ENCODE measurements around the gene FBXL7. TPM values are rescaled to one million over a fixed set of nuclear protein-coding genes. Genes with fewer than 3 reads are reported as not detected.

FBXL7 gene
- total RNA-seq, 8 experiments from 2014 or later: 2.9 to 12.8 (median 5.8) TPM

DNA sequence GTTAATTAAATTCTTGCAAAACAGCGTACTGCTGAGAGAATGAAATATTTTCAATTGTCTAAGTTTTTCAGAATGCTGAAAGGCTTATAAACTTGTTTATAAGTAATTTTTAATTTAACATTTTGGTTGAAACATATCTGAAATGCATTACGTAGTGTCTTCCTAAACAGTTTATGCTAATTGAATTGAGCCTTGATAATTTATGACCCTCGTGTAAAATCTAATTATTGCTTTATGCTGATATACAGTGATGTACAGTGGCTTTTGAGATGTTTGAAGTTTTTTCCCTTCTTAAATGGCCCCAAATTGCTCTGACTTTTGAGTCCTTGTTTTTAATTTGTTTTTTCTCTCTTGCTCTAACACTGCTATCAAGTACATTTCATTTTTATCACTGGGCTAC is 262.7 kb downstream of the FBXL7 start:
- in situ Hi-C loops (cut with MboI; ENCODE audit: low pct_unique_long_range_greater_than_20kb in 2 of 9, low sequenced_read_pairs in 9 of 9, unreplicated experiment in 9 of 9): no loop called here
- 19 to 100% (median 78%) methylated on average over 1 to 3 of the region's 3 CpGs; no CpG with 5 or more reads in 1 of the 10 experiments for WGBS, 10 experiments
- Histone ChIP-seq H3K27ac (no peak overlapping the region), H3K4me1 (replicated peaks in 1 of 2) (no peaks in the 10 kb centered on the region), H3K4me3 (no peak overlapping the region)
- peak in 1 of 8 experiments; percentile 25 for ATAC-seq (replicated peaks in 6 of 8)

DNA sequence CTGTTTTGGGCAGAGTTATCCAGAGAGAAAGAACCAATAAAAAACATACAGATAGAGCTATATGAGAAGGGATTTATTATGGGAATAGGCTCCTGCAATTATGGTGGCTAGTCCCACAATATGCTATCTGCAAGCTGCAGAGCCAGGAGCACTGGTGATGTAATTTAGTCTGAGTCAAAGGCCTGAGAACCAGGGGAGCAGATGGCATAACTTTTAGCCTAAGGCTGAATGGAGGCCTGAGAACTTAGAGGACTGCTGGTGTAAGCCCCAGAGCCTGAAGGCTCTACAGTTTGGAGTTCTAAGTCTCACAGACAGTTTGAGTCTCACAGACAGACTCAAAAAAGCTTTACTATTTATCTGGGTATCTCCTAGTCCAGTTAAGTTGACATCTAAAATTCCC is 263.8 kb downstream of the FBXL7 start:
- Histone ChIP-seq H3K4me1 (replicated peaks in 1 of 2) (no peaks in the 10 kb centered on the region), H3K27ac (no peak overlapping the region), H3K4me3 (no peak overlapping the region)
- ATAC-seq (replicated peaks in 6 of 8): peak in 3 of 8 experiments; percentile 22 to 79 (median 31)
- in situ Hi-C loops (cut with MboI; ENCODE audit: low pct_unique_long_range_greater_than_20kb in 2 of 9, low sequenced_read_pairs in 9 of 9, unreplicated experiment in 9 of 9): no loop called here

DNA sequence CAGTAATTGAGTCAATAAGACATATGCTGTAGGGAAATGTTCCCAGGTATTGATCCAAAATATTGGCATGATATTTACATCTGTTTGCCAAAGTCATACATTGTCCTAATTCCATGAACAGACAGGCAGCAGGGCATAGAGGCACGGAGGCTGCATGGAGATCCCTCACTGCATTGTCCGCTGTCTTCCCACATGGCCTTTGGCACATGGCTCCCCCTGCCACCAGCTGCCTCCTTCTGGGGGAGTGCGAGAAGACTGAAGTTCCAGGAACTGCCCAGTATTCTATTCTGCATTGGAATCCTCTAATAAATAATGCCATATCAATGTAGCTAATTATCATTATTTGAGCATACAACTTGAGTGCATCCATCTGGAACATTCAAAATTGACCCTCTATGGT is 269.0 kb downstream of the FBXL7 start:
- 67 to 100% (median 96%) methylated on average over 1 to 2 of the region's 3 CpGs; no CpG with 5 or more reads in 4 of the 10 experiments for WGBS, 10 experiments
- peak in 1 of 8 experiments; percentile 47 for ATAC-seq (replicated peaks in 6 of 8)
- no peaks in the 10 kb centered on the region for H3K4me1 ChIP-seq (replicated peaks in 1 of 2)
- in situ Hi-C loops (cut with MboI; ENCODE audit: low pct_unique_long_range_greater_than_20kb in 2 of 9, low sequenced_read_pairs in 9 of 9, unreplicated experiment in 9 of 9): no loop called here
- no peak overlapping the region for H3K4me3 ChIP-seq
- no peak overlapping the region for H3K27ac ChIP-seq

DNA sequence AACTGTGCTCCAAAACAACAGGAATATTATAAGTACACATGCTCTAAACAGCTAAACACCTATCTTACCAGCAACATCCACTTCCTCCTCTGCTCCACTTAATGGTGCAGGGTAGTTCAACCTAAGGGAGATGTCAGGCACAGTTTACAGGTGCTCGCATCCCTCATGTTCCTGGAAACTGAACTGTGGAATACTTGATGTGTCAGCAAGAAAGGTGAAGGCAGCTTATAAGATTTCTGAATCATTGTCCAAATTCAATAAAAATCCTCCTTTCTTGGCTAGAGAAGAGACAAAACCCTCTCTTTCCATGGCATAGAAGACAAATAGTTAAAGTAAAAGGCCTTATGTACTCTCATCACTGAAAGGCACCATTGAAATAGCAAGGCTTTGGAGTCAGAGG is 272.2 kb downstream of the FBXL7 start:
- Histone ChIP-seq H3K4me3 (no peak overlapping the region), H3K4me1 (replicated peaks in 1 of 2) (no peaks in the 10 kb centered on the region), H3K27ac (no peak overlapping the region)
- no peak for ATAC-seq (replicated peaks in 6 of 8)
- 80 to 100% (median 100%) methylated on average over 1 of the region's 1 CpG; no CpG with 5 or more reads in 5 of the 10 experiments for WGBS, 10 experiments
- in situ Hi-C loops (cut with MboI; ENCODE audit: low pct_unique_long_range_greater_than_20kb in 2 of 9, low sequenced_read_pairs in 9 of 9, unreplicated experiment in 9 of 9): no loop called here

DNA sequence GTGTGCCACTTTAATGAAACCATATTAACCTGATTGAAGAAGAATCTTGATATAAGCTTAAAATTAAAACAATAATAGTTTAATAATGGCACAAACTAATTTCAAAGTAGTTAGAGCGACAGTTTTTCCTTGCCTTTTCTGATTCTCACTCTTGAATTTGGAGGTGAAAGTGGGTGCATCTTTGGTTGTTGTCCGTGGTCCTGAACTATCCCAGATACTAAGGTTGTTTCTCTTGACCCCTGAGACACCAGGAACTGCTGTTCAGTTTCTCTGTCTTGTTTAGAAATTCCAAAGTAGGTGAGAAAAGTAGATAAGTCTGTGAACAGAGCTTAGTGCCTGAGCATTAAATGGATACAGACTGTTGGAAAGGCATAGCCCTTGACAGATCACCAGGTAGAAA is 274.7 kb downstream of the FBXL7 start:
- Histone ChIP-seq H3K27ac (no peak overlapping the region), H3K4me1 (replicated peaks in 1 of 2) (no peaks in the 10 kb centered on the region), H3K4me3 (no peak overlapping the region)
- in situ Hi-C loops (cut with MboI; ENCODE audit: low pct_unique_long_range_greater_than_20kb in 2 of 9, low sequenced_read_pairs in 9 of 9, unreplicated experiment in 9 of 9): loop anchor here in 3 of 9 experiments (25.0 kb wide), 2 partner anchors 262 to 312 kb away; partner anchors contain the start of gene FBXL7 (in 1 of the 3)
- no peak for ATAC-seq (replicated peaks in 6 of 8)
- 17 to 100% (median 83%) methylated on average over 1 to 2 of the region's 2 CpGs; no CpG with 5 or more reads in 3 of the 10 experiments for WGBS, 10 experiments

DNA sequence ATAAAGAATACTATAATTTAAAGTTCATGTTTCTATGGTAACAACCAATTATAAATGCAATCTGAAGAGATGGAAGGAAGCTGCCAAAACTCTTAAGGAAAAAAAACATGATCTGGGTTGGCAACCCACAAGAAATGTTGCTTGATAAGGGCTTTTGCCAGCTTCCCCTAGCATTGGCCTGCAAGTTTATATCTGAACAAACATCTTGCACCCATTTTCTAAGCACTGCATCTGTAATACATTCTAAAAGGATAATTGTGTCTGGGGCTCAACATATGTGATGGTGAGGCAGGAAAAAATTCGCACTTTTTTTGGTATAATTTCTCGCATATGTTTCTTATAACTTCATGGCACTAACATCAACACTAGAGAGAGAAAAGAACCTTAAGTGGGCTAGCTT is 276.4 kb downstream of the FBXL7 start:
- no peak for ATAC-seq (replicated peaks in 6 of 8)
- 0 to 100% (median 89%) methylated on average over 1 to 2 of the region's 2 CpGs for WGBS, 10 experiments
- no peaks in the 10 kb centered on the region for H3K4me1 ChIP-seq (replicated peaks in 1 of 2)
- H3K27ac ChIP-seq: no peak overlapping the region
- H3K4me3 ChIP-seq: no peak overlapping the region
- in situ Hi-C loops (cut with MboI; ENCODE audit: low pct_unique_long_range_greater_than_20kb in 2 of 9, low sequenced_read_pairs in 9 of 9, unreplicated experiment in 9 of 9): loop anchor here in 3 of 9 experiments (25.0 kb wide), 2 partner anchors 264 to 314 kb away; partner anchors contain the start of gene FBXL7 (in 1 of the 3)

DNA sequence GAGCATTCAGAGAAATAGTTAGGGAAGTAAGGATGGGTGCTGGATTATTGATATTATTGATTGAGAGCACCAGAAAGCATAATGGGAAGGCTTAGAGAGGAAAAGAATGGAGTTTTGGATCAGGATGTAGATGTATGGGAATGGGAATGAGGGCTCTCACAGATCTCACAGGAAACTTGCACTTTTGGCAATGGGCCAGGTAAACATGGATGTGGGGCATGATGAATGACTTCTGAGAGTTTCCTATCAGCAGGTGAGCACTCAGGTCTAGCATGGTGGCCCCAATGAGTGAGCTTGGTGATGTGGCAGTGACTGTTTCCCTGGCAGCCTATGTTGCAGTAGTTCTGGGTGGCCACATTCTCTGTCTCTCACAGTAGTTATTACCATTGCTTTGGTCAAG is 283.8 kb downstream of the FBXL7 start:
- no peak overlapping the region for H3K4me3 ChIP-seq
- peaks cover 0 to 27% of the 10 kb centered on the region in 2 donors for H3K4me1 ChIP-seq (replicated peaks in 1 of 2)
- ATAC-seq (replicated peaks in 6 of 8): no peak
- no peak overlapping the region for H3K27ac ChIP-seq
- in situ Hi-C loops (cut with MboI; ENCODE audit: low pct_unique_long_range_greater_than_20kb in 2 of 9, low sequenced_read_pairs in 9 of 9, unreplicated experiment in 9 of 9): loop anchor here in 3 of 9 experiments (25.0 kb wide), 2 partner anchors 271 to 321 kb away; partner anchors contain the start of gene FBXL7 (in 1 of the 3)

DNA sequence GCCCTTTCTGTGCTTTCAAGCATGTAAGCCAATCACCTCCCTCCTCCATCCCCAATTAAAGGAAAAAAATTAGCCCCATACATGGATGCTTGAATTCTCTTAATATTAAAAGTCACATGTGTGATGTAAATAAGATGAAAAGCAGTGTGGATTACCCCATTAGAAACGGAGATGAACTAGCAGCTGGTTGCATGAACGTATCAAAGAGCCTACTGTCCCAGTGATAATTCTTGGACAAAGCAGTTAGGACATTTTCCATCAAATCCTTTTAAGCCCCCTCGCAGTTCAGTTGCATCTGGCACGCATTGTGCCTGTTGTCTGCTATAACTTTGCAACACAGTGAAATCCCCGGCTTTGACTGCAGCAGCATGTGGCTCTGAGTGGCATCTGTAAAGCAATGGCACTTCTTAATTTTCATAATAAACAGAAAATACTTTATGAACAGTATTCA is 285.6 kb downstream of the FBXL7 start:
- no peak overlapping the region for H3K4me3 ChIP-seq
- ATAC-seq (replicated peaks in 6 of 8): peak in 4 of 8 experiments; percentile 49 to 69 (median 64)
- peak overlapping the region in 1 of 2 donors; percentile 60 for H3K27ac ChIP-seq
- WGBS, 10 experiments: 29 to 95% (median 66%) methylated on average over 2 to 5 of the region's 5 CpGs; no CpG with 5 or more reads in 1 of the 10 experiments
- in situ Hi-C loops (cut with MboI; ENCODE audit: low pct_unique_long_range_greater_than_20kb in 2 of 9, low sequenced_read_pairs in 9 of 9, unreplicated experiment in 9 of 9): loop anchor here in 3 of 9 experiments (25.0 kb wide), 2 partner anchors 273 to 323 kb away; partner anchors contain the start of gene FBXL7 (in 1 of the 3)
- peaks cover 0 to 27% of the 10 kb centered on the region in 2 donors for H3K4me1 ChIP-seq (replicated peaks in 1 of 2)

DNA sequence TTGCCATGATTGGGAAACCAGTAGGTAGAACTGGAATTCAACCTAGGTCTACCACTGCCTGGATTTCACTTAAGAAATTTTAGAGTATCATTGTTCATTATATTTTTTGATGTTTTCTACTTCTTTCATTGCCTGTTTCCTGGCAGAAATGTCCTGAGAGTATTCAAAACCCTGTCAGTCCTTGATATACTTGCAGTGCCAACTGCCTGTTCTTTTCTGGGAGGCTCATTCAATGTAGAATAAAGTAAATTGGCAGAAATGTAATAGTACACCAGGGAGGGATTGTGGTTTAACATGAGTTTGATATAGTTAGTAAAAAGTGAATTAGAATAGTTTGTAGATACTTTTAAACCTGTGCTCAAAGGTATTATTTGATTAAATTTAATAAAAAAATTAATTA is 286.3 kb downstream of the FBXL7 start:
- Histone ChIP-seq H3K4me3 (no peak overlapping the region), H3K4me1 (replicated peaks in 1 of 2) (peaks cover 0 to 27% of the 10 kb centered on the region in 2 donors), H3K27ac (no peak overlapping the region)
- no peak for ATAC-seq (replicated peaks in 6 of 8)
- in situ Hi-C loops (cut with MboI; ENCODE audit: low pct_unique_long_range_greater_than_20kb in 2 of 9, low sequenced_read_pairs in 9 of 9, unreplicated experiment in 9 of 9): loop anchor here in 3 of 9 experiments (25.0 kb wide), 2 partner anchors 274 to 324 kb away; partner anchors contain the start of gene FBXL7 (in 1 of the 3)

DNA sequence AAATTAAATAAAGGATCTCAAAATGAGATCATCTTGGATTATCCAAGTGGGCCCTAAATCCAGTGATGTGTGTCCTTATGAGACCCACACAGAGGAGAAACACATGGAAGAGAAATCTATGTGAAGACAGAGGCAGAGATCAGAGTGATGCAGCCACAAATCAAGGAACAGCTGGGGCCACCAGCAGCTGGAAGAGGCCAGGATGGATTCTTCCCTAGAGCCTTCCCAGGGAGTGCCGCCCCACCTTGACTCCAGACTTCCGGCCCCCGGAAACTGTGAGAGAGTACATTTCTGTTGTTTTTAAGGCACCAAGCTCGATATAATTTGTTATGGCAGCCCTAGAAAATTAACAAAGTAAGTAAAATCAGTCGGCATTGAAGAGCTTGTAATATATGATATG is 286.9 kb downstream of the FBXL7 start:
- no peak for ATAC-seq (replicated peaks in 6 of 8)
- no peak overlapping the region for H3K27ac ChIP-seq
- peaks cover 0 to 27% of the 10 kb centered on the region in 2 donors for H3K4me1 ChIP-seq (replicated peaks in 1 of 2)
- in situ Hi-C loops (cut with MboI; ENCODE audit: low pct_unique_long_range_greater_than_20kb in 2 of 9, low sequenced_read_pairs in 9 of 9, unreplicated experiment in 9 of 9): loop anchor here in 3 of 9 experiments (25.0 kb wide), 2 partner anchors 275 to 325 kb away; partner anchors contain the start of gene FBXL7 (in 1 of the 3)
- WGBS, 10 experiments: 21 to 100% (median 80%) methylated on average over 3 to 5 of the region's 5 CpGs; no CpG with 5 or more reads in 2 of the 10 experiments
- no peak overlapping the region for H3K4me3 ChIP-seq

DNA sequence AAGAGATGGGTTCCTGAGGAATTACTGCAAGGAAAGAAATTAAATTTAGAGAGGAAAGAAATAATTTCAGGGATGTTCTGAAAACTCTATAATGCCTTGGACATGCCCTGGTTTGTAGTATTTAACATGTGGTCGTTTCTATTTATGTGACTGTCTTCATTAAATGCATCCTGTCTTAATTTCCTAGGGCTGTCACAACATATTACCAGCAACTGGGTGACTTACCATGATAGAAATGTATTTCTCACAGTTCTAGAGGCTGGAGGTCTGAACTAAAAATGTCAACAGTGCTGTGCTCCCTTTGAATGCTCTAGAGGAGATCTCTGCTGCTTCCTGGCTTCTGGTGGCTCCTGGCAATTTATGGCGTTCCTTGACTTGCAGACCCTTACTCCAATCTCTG is 287.7 kb downstream of the FBXL7 start:
- Histone ChIP-seq H3K27ac (no peak overlapping the region), H3K4me3 (no peak overlapping the region), H3K4me1 (replicated peaks in 1 of 2) (peaks cover 0 to 27% of the 10 kb centered on the region in 2 donors)
- in situ Hi-C loops (cut with MboI; ENCODE audit: low pct_unique_long_range_greater_than_20kb in 2 of 9, low sequenced_read_pairs in 9 of 9, unreplicated experiment in 9 of 9): loop anchor here in 3 of 9 experiments (25.0 kb wide), 2 partner anchors 275 to 325 kb away; partner anchors contain the start of gene FBXL7 (in 1 of the 3)
- 57 to 100% (median 82%) methylated on average over 1 to 2 of the region's 2 CpGs; no CpG with 5 or more reads in 4 of the 10 experiments for WGBS, 10 experiments
- ATAC-seq (replicated peaks in 6 of 8): no peak

DNA sequence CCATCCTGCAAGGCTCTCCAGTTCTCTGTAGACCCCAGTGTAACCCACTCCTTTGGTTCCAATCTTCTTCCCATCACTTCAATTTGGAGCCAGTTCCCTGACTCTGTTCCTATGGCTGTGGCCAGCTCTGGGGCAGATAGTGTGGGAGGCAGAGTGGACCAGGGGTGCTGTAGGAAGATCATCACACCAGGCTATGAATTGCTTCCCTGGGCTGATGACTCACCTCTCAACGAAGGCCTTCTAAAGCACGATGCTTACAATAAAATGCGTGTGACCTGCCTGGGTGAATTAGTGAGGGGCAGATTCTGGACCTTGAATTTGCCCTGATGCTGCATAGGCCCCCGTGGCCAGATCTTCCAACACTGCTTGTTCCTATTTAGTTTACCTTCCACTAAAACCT is 289.7 kb downstream of the FBXL7 start:
- 35 to 100% (median 67%) methylated on average over 1 to 3 of the region's 4 CpGs; no CpG with 5 or more reads in 6 of the 10 experiments for WGBS, 10 experiments
- in situ Hi-C loops (cut with MboI; ENCODE audit: low pct_unique_long_range_greater_than_20kb in 2 of 9, low sequenced_read_pairs in 9 of 9, unreplicated experiment in 9 of 9): loop anchor here in 3 of 9 experiments (25.0 kb wide), 2 partner anchors 277 to 327 kb away; partner anchors contain the start of gene FBXL7 (in 1 of the 3)

DNA sequence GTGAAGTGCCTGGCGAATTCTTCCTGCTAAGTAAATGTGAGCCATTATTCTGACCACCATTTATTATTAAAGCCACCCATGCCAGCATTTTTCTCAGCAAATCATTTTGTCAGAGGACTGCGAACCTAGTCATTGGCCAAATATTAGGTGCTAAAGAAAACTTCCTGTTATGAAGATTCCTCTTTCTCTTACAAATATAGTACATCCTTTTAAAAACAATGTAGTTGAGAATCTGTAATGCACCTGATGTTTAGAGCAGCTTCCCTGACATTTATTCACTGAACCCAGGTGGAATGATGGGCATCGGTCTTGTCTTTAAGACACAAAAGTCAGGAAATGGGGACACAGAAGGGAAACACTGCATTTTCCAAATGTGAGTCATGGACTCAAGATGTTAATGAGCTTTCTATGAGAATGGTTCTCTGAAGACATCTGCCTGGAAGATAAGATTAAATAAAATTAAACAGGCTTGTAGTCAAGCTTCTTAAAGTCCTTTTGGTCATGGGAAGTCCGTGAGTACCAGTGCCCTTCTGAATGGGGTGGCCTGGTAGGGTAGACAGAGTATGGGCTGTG is 290.6 kb downstream of the FBXL7 start:
- WGBS, 10 experiments: 56 to 100% (median 96%) methylated on average over 2 to 4 of the region's 4 CpGs; no CpG with 5 or more reads in 2 of the 10 experiments
- Histone ChIP-seq H3K27ac (no peak overlapping the region), H3K4me3 (no peak overlapping the region), H3K4me1 (replicated peaks in 1 of 2) (peaks cover 0 to 24% of the 10 kb centered on the region in 2 donors)
- ATAC-seq (replicated peaks in 6 of 8): peak in 2 of 8 experiments; percentile 62 to 75
- in situ Hi-C loops (cut with MboI; ENCODE audit: low pct_unique_long_range_greater_than_20kb in 2 of 9, low sequenced_read_pairs in 9 of 9, unreplicated experiment in 9 of 9): loop anchor here in 3 of 9 experiments (25.0 kb wide), 2 partner anchors 278 to 328 kb away; partner anchors contain the start of gene FBXL7 (in 1 of the 3)

More for the DNA sequence above, 289.7 kb downstream of the FBXL7 start:
- H3K27ac ChIP-seq: no peak overlapping the region
- peak in 5 of 8 experiments; percentile 60 to 74 (median 72) for ATAC-seq (replicated peaks in 6 of 8)
- peaks cover 0 to 29% of the 10 kb centered on the region in 2 donors for H3K4me1 ChIP-seq (replicated peaks in 1 of 2)
- H3K4me3 ChIP-seq: no peak overlapping the region

Data from motor neuron (in vitro differentiated cells).